ENCODE measurements around the gene PNPLA5. TPM values are rescaled to one million over a fixed set of nuclear protein-coding genes. Genes with fewer than 3 reads are reported as not detected.

The PNPLA5 gene
- total RNA-seq, 1 donor from 2014 or later, result not detected

GRCh38 chr22:43843783-43844530 lies 47.9 kb downstream of the PNPLA5 start:
- H3K4me1 Mint-ChIP-seq (ENCODE audit: low read depth), result no peaks in the 10 kb centered on the region
- H3K27me3 Mint-ChIP-seq (ENCODE audit: low read depth), result no peaks in the 10 kb centered on the region
- no peaks in the 10 kb centered on the region for H3K9me3 Mint-ChIP-seq
- H3K4me3 Mint-ChIP-seq (ENCODE audit: low read depth), result no peak overlapping the region
- intact Hi-C loops (cut with micrococcal nuclease), result no loop called here
- H3K27ac Mint-ChIP-seq, result no peak overlapping the region
- DNase-seq (ENCODE audit: low spot score), result no peak
- no peaks in the 10 kb centered on the region for H3K36me3 Mint-ChIP-seq (ENCODE audit: low read depth)

GRCh38 chr22:43841742-43842141 lies 50.1 kb downstream of the PNPLA5 start:
- Mint-ChIP-seq H3K4me1 (ENCODE audit: low read depth) (no peaks in the 10 kb centered on the region), H3K9me3 (no peaks in the 10 kb centered on the region), H3K27ac (no peak overlapping the region), H3K27me3 (ENCODE audit: low read depth) (no peaks in the 10 kb centered on the region), H3K4me3 (ENCODE audit: low read depth) (no peak overlapping the region), H3K36me3 (ENCODE audit: low read depth) (no peaks in the 10 kb centered on the region)
- no peak for DNase-seq (ENCODE audit: low spot score)
- intact Hi-C loops (cut with micrococcal nuclease), result no loop called here

- H3K36me3 Mint-ChIP-seq (ENCODE audit: low read depth), result no peaks in the 10 kb centered on the region
Measured at GRCh38 chr22:43840851-43841250, 51.0 kb downstream of the PNPLA5 start.

GRCh38 chr22:43840431-43840830 lies 51.4 kb downstream of the PNPLA5 start:
- no peaks in the 10 kb centered on the region for H3K9me3 Mint-ChIP-seq
- H3K4me1 Mint-ChIP-seq (ENCODE audit: low read depth), result no peaks in the 10 kb centered on the region
- H3K4me3 Mint-ChIP-seq (ENCODE audit: low read depth), result no peak overlapping the region
- H3K27me3 Mint-ChIP-seq (ENCODE audit: low read depth), result no peaks in the 10 kb centered on the region
- no peak overlapping the region for H3K27ac Mint-ChIP-seq
- intact Hi-C loops (cut with micrococcal nuclease), result no loop called here
- no peaks in the 10 kb centered on the region for H3K36me3 Mint-ChIP-seq (ENCODE audit: low read depth)
- no peak for DNase-seq (ENCODE audit: low spot score)

More at GRCh38 chr22:43840851-43841250, 51.0 kb downstream of the PNPLA5 start:
- H3K4me3 Mint-ChIP-seq (ENCODE audit: low read depth), result no peak overlapping the region
- no peak overlapping the region for H3K27ac Mint-ChIP-seq
- no peak for DNase-seq (ENCODE audit: low spot score)
- H3K27me3 Mint-ChIP-seq (ENCODE audit: low read depth), result no peaks in the 10 kb centered on the region
- intact Hi-C loops (cut with micrococcal nuclease), result no loop called here
- no peaks in the 10 kb centered on the region for H3K9me3 Mint-ChIP-seq
- H3K4me1 Mint-ChIP-seq (ENCODE audit: low read depth), result no peaks in the 10 kb centered on the region

- Mint-ChIP-seq H3K4me3 (ENCODE audit: low read depth) (no peak overlapping the region), H3K4me1 (ENCODE audit: low read depth) (no peaks in the 10 kb centered on the region), H3K36me3 (ENCODE audit: low read depth) (no peaks in the 10 kb centered on the region), H3K27ac (no peak overlapping the region), H3K9me3 (no peaks in the 10 kb centered on the region), H3K27me3 (ENCODE audit: low read depth) (no peaks in the 10 kb centered on the region)
- intact Hi-C loops (cut with micrococcal nuclease), result no loop called here
- no peak for DNase-seq (ENCODE audit: low spot score)
Measured at GRCh38 chr22:43839781-43840180, 52.0 kb downstream of the PNPLA5 start.

GRCh38 chr22:43838571-43839307 lies 53.1 kb downstream of the PNPLA5 start:
- Mint-ChIP-seq H3K27ac (no peak overlapping the region), H3K9me3 (no peaks in the 10 kb centered on the region), H3K36me3 (ENCODE audit: low read depth) (no peaks in the 10 kb centered on the region), H3K27me3 (ENCODE audit: low read depth) (no peaks in the 10 kb centered on the region), H3K4me3 (ENCODE audit: low read depth) (no peak overlapping the region), H3K4me1 (ENCODE audit: low read depth) (no peaks in the 10 kb centered on the region)
- intact Hi-C loops (cut with micrococcal nuclease), result no loop called here
- DNase-seq (ENCODE audit: low spot score), result no peak

- H3K4me3 Mint-ChIP-seq (ENCODE audit: low read depth), result no peak overlapping the region
- no peak overlapping the region for H3K27ac Mint-ChIP-seq
- no peaks in the 10 kb centered on the region for H3K4me1 Mint-ChIP-seq (ENCODE audit: low read depth)
- no peak for DNase-seq (ENCODE audit: low spot score)
- intact Hi-C loops (cut with micrococcal nuclease), result no loop called here
- no peaks in the 10 kb centered on the region for H3K9me3 Mint-ChIP-seq
- H3K27me3 Mint-ChIP-seq (ENCODE audit: low read depth), result no peaks in the 10 kb centered on the region
- H3K36me3 Mint-ChIP-seq (ENCODE audit: low read depth), result no peaks in the 10 kb centered on the region
Measured at GRCh38 chr22:43838161-43838560, 53.7 kb downstream of the PNPLA5 start.

- Mint-ChIP-seq H3K27ac (no peak overlapping the region), H3K9me3 (no peaks in the 10 kb centered on the region), H3K4me1 (ENCODE audit: low read depth) (no peaks in the 10 kb centered on the region), H3K27me3 (ENCODE audit: low read depth) (no peaks in the 10 kb centered on the region), H3K4me3 (ENCODE audit: low read depth) (no peak overlapping the region), H3K36me3 (ENCODE audit: low read depth) (no peaks in the 10 kb centered on the region)
- DNase-seq (ENCODE audit: low spot score), result no peak
- intact Hi-C loops (cut with micrococcal nuclease), result no loop called here
Measured at GRCh38 chr22:43837666-43838065, 54.1 kb downstream of the PNPLA5 start.

- no peaks in the 10 kb centered on the region for H3K9me3 Mint-ChIP-seq
- no peak overlapping the region for H3K4me3 Mint-ChIP-seq (ENCODE audit: low read depth)
- H3K27ac Mint-ChIP-seq, result no peak overlapping the region
- intact Hi-C loops (cut with micrococcal nuclease), result no loop called here
- DNase-seq (ENCODE audit: low spot score), result no peak
- no peaks in the 10 kb centered on the region for H3K36me3 Mint-ChIP-seq (ENCODE audit: low read depth)
- no peaks in the 10 kb centered on the region for H3K4me1 Mint-ChIP-seq (ENCODE audit: low read depth)
- H3K27me3 Mint-ChIP-seq (ENCODE audit: low read depth), result no peaks in the 10 kb centered on the region
Measured at GRCh38 chr22:43835736-43836135, 56.1 kb downstream of the PNPLA5 start.

GRCh38 chr22:43835166-43835565 lies 56.6 kb downstream of the PNPLA5 start:
- Mint-ChIP-seq H3K36me3 (ENCODE audit: low read depth) (no peaks in the 10 kb centered on the region), H3K27me3 (ENCODE audit: low read depth) (no peaks in the 10 kb centered on the region), H3K9me3 (no peaks in the 10 kb centered on the region), H3K27ac (no peak overlapping the region), H3K4me1 (ENCODE audit: low read depth) (no peaks in the 10 kb centered on the region), H3K4me3 (ENCODE audit: low read depth) (no peak overlapping the region)
- no peak for DNase-seq (ENCODE audit: low spot score)
- intact Hi-C loops (cut with micrococcal nuclease), result no loop called here

- no peaks in the 10 kb centered on the region for H3K4me1 Mint-ChIP-seq (ENCODE audit: low read depth)
- no peaks in the 10 kb centered on the region for H3K9me3 Mint-ChIP-seq
- no peak overlapping the region for H3K4me3 Mint-ChIP-seq (ENCODE audit: low read depth)
- H3K27me3 Mint-ChIP-seq (ENCODE audit: low read depth), result no peaks in the 10 kb centered on the region
- no peaks in the 10 kb centered on the region for H3K36me3 Mint-ChIP-seq (ENCODE audit: low read depth)
- intact Hi-C loops (cut with micrococcal nuclease), result no loop called here
- H3K27ac Mint-ChIP-seq, result no peak overlapping the region
- DNase-seq (ENCODE audit: low spot score), result no peak
Measured at GRCh38 chr22:43833286-43834240, 58.2 kb downstream of the PNPLA5 start.

- Mint-ChIP-seq H3K9me3 (no peaks in the 10 kb centered on the region), H3K36me3 (ENCODE audit: low read depth) (no peaks in the 10 kb centered on the region), H3K4me3 (ENCODE audit: low read depth) (no peak overlapping the region), H3K4me1 (ENCODE audit: low read depth) (no peaks in the 10 kb centered on the region), H3K27ac (no peak overlapping the region), H3K27me3 (ENCODE audit: low read depth) (no peaks in the 10 kb centered on the region)
- intact Hi-C loops (cut with micrococcal nuclease), result no loop called here
- DNase-seq (ENCODE audit: low spot score), result no peak
Measured at GRCh38 chr22:43832393-43833265, 59.2 kb downstream of the PNPLA5 start.
